GM18520 (cell line): ENCODE measurements around the gene CNKSR3.

Experiments
- ATAC-seq: cut with Tn5 transposase; IDR thresholded peaks from one replicate; pipeline ENCODE4 v1.9.1; 2021; ENCODE audit not compliant: unreplicated experiment

Gene CNKSR3

DNA sequence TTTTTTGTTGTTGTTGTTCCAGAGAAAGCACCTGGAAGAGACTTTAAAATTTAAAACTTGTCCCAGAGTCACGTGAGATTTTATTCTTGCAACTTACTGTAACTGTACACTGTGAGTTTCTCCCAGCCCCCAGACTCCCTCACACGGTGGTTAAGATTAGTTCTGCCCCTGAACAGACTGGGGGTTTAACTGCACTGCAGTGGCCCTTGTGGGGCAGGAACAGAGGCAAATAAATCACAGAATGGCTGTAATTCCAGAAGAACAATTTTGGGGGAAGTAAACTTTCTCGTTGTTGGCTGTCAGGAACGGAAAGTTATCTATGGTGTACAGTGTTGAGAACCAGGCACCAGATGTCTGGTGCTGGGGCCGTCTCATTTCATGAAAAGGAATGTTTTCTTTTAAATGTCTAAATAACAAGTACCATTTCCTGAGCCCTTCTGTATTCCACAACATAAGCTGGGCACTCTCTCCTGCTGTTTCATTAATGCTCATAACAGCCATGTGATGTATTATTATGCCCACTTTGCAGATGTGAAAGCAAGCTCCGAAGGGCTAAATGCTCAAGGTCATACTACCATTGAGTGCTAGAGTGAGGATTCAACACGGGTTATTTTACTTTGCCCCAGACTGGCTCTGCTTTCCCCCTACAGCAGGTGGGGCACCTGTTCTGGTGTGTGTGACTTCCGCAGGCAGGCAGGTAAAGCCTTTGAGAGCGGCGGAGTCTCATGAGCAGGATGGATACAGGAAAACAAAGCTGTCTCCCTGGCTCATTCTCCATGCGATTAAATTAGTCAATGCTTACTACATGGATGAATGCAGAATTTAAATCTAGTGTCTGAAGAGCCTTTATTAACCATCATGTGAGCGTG, 30.5 kb downstream of the CNKSR3 start:
- ATAC-seq, result no peak

DNA sequence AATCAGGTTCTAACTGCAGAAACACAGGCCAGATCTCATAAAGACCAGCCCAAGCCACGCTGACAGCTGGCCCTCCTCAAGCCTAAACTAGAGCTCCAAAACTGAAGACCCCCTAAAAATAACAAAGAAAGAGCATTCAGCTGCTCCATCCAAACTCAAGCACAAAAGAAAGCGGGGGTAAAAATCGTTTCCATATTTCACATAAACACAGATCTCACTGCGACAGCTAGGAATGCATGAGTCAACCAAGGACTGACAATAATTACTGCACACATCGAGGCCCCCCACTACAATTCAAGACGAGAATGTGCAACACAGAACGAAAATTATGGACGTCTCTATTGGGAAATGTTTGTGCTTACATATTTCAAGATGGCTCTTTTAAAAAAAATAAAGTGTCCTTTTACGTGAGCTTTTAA, 31.1 kb downstream of the CNKSR3 start:
- no peak for ATAC-seq

DNA sequence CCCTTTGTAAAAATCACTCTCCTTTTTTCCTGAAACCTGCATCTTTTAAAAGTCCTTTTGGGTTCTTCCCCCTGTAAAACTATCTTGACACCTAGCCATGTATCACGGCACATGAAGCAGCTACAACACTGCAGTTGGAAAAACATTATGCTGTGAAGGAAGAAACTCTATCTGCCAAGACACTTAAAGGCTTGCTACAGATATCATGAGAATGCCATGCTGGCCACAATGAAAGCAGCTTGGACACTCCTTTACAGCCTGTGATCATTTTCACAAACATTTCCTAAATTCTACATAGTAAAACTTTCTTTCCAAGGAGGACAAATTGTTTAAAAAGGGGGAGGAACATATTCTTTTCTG, 31.8 kb downstream of the CNKSR3 start:
- ATAC-seq, result no peak

DNA sequence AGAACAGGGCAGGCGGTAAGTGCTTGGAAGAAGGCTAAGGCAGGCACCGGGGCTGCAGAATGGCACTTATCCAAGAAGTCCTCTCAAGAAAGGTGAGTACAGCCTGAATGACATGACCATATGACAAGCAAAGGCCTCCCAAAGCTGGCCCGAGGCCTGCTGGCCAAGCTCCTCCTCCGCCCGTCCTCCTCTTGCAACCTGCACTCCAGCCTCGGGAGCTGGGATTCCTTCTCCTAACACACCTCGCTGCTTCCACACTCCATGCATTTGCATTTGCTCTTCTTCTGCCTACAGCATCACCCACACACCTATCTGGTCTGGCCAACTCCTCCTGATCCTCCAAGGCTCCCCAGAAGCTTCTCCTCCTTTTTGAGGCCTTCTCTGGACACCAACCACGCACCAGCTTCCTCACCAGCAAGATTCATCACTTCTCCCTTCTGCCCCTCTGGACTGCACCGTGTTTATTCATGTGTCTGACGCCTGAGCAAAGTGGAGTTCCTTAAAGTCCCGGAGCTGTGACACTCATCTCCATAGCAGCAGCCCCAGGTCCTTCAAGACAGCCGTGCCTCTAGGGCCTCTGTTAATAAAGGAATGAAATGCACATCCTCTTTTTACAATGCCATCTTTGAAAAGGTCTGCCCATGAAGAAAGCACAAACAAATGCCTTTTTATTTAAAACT, 32.3 kb downstream of the CNKSR3 start:
- ATAC-seq, result no peak

DNA sequence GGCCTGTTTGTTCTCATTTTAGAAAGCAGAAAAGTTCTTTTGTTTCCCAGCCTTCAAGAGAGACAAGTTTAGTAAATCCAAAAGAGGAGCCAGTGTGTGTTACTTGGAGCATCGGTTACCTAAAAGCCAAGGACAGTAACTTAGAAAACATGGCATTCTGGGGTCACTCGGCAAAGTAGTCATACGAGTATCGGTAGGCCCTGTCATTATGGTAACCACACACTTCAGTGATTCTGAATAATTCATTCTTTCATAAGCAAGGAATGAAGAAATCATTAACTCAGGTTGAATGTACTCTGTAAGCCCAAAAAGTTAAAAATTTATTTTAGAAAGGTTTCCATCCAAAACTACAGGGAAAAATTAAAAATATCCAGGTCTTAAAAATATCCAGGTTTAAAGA, 34.0 kb downstream of the CNKSR3 start:
- ATAC-seq, result no peak

DNA sequence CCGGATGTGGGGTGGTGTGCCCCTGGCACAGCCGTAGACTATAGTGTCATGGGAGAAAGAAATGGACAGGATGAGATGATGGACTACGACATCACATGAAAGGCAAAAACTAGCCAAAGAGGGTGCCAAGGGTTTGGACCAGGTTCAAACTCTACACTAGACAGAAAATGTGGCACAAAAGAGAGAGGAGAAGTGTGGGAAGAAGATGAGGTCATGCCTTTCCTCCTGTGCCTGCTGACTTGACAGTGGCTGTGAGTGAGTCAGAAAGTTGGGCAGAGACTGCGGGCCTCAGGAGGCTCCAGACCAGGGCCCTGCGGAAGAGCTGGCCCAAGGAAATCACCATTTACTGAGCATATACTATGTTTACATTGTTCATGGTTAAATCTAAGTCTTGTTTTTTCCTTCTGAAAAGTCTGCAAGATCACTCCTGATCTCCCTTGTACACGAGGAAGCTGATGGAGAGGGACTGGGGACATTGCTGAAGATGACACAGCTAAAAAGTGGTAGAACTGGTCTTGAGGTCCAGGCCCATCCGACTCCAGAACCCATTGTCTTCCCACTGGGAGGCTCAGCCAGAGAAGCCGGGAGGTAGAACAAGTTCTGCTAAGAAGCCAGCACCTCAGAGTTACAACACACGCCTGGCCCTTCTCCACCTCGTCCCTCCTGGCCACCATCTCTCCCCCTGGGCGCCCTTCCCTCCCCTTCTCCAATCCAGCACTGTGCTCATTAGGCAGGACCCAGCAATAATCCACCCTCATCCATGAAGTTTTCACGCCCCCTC, 35.6 kb downstream of the CNKSR3 start:
- no peak for ATAC-seq

DNA sequence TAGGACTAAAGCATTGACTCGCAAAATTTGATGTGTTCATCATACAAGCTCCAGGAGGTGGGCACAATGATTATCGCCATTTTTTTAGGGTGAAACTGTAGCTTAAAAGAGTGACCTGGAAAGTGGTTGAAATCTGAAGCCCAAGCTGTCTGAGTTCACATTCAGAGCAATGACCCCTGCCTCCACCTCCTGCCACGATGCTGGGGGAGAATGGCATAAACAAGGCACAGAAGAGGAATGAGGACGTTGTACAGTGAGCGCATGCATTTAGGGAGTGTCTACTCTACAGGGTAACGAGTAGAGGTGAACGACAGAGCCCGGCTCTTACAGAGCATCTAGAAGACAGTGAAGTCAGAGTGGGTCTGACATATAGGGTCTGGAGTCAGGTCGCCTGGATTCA, 37.2 kb downstream of the CNKSR3 start:
- ATAC-seq, result no peak

DNA sequence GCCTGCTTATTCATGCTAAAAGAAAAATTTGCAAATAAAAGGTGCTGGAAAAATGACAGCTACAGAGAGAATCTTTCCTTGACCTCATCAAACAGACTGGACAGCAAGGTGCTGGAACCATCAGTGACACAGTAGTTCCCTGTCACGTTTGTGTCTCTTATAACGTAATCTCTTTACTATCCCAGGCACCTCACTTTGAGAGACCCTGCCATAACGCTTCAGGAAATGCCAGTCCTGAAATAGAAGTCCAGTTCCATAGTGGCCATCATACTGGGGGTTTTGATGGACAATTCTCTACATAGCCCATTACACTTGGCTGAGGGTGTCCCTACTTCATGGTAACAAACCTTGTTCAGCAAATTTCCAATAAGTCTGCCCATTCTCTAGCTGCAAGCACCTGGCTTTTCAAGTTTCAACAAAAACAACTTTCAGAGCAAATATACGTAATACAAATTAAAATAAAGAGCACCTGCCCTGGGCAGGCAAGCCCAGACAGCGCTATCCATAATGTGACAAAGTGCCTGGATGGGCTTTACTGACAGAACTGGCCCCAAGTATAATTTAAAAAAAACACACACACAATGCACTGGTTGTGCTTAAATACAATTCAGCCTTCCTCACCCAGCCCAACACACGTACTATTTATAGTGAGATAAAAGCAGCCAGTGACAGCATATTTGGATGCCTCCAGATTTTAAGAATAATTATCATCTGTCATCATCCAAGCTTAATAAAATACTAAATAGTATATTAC, 38.7 kb downstream of the CNKSR3 start:
- no peak for ATAC-seq

DNA sequence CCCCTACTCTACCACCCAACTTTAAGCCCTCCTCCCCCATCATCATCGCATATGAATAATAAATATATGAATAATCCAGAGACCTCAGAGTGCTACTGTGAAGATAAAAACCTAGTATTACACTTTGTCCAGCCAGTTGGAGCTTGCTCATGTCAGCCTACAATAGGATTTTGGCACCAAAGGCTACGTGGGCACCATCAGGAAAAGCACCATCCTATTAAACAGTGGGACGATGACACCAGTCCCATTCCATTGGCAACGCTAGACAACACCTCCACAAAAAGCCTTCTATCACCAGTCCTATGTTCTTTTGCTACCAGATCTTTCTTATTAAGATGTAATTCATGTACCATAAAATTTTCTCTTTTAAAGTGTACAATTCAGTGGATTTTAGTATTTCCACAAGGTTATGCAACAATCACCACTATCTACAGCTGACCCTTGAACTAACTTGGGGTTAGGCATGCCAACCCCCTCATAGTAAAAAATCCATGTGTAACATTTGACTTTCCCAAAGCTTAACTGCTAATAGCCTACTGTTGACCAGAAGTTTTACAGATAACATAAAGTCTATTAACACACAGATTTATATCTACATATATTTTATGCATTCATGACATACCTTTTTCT, 41.1 kb downstream of the CNKSR3 start:
- ATAC-seq, result no peak

DNA sequence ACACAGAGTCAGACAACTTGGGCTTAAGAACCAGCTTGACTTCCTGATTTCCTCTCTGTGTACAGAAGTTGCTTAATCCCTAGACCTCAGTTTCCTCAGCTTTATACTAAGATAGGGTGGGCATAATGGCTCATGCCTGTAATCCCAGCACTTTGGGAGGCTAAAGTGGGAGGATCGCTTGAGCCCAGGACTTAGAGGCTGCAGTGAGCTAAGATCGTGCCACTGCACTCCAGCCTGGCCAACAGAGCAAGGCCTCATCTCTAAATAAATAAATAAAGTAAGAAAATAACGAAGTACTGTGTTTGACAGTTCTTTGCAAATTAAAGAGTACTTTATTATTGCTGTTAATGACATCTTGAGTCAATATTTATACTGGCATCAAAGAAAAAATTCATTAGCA, 41.7 kb downstream of the CNKSR3 start:
- no peak for ATAC-seq

DNA sequence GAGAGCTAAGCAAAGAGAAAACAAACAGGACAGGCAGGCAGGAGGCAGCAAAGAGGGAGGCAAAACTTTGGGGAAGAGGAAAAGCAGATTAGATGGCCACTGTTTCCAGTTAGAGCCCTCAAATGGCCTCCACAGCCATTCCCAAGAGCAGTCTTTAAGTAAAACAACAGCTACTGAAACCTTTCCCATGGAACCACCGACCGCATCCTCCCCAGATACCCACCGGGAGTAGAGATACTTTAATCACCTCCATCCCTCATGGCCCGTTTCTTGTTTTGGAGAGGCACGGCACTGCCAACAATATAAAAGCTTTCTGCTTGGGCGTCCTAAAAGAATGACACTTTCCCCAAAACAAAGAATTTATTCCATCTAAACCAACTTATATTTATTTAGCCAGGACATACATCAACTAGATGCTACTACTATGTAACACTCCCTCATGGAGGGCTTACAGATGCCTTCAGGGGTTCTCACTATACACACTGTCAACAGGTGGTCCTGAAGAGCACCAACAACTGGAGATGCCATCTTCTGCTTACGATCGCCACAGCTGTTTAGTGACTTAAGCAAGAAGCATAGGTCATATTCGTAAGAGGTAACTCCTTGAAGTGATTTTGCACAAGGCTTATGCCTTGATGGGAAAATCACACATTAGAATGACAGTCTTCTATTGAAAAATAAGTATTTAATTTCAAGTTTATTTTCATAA, 43.4 kb downstream of the CNKSR3 start:
- no peak for ATAC-seq

DNA sequence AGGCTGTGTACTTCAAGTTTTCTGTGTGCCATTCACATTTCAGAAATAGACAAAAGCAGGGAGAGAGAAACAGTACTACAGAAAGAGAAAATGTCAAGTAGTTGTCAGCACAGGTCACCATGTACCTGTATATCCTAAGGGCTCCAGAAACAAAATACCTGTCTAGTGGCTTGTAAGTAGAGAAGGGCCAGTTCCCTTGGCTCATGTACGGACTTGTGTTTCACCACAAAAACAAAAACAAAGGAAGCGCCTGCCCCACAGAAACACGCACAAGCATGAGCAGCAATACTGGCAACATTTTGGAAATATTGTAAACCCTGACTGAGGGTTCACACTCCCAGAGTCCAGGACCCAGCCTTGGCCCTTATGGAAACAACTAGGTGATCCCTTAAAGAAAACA, 44.3 kb downstream of the CNKSR3 start:
- ATAC-seq, result no peak

DNA sequence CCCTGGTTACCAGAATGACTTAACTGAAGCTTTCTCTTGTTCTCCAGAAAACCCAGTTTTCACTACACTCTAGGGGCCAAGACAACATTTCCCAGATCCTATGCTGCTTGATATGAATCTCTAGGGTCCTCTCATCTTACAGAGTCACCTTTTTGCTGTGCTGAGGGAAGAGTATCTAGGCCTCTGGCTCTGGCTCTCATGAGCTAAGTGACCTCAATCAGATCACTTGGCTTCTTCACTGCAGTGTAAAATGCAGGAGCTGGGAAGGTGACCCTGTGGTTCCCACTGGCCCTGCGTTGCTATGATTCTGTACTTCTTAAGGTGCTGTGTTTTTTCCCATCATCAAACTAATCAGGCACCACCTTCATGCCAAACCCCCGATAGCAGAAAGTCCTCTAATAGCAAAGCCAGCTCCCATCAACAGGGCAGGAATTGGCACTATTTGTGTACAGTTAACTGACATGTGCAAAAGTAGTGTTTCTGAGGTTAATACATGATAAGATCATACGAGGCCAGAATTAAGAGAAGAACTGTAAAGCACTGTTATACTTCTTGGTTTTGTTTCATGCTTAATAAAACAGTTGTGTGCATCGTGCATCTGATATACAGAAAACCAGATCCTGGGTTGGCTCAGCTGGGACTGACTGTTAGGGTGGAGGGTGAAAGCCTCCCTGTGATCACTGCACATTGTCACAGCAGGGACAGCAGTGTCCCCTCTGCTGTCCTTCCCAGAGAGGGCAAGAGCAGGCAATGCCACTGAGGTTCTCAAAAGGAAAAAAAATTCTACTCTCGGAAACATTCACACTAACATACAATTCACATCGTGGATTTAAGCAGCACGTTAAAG, 46.7 kb downstream of the CNKSR3 start:
- no peak for ATAC-seq

DNA sequence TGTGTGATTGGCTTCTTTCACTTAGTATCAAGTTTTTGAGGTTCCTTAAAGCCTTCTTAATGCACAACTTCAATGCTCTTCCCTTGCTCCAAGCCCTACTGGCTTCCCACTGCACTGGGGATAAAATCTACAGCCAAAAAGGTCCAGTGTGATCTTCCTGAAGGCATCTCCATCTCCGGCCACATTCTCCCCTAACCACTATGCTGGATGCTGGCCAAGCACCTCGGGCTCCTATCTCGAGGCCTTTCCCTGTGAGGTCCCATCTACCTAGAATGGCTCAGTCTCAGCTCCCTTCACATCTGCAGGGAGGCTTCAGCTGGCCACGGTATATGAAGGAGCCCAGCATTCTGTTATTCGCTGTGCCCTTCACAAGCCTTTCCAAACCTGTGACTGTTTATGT, 48.1 kb downstream of the CNKSR3 start:
- ATAC-seq, result no peak

DNA sequence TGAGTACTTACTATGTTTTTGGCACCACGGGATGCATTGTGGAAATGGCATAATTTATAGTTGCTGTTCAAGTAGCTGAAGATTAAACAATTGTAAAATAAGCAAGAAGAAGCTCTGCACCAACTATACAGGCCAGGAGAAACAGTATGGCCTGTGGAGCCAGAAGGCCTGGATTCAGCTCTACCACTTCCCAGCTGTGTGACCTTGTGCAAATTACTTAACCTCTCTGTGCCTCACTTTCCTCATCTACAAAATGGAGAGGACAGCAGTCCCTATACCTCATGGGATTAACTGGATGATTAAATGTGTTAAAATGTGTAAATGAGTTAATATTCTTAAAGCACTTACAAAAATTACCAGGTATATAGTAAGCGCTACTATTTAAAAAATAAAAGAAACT, 49.1 kb downstream of the CNKSR3 start:
- no peak for ATAC-seq

DNA sequence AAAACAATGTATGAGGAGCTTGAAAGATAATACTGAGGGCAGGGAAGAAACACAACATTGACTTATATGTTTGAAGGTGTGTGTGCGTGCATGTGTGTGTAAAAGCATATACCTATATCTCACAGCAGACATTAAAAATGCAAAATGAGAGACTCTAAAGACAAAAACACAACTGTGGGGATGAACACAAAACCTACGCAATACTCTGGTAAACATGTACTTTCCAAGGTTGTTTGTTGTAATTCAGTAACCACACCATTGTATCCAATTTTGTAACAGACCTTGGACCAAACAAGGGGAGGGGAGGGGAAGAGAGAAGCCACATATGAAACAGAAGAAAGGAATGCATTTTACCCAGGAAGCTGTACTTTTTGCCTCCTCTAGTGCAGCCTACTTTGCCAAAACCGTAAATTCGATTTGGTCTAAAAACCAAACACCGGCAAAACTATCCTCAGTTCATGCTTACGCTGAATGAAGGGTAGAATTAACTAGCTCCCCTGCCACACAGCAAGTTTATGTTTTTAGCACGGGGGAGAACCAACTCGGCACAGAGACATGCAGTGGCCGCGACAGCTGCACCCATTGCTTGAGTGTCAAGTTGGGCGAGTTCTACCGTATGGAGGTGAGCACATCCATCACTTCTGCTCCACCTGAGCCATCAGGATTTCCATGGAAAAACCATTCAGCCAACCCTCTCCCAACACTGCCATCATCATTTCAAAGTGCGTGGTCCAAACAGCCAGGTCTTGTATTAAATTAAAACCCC, 50.0 kb downstream of the CNKSR3 start:
- no peak for ATAC-seq

DNA sequence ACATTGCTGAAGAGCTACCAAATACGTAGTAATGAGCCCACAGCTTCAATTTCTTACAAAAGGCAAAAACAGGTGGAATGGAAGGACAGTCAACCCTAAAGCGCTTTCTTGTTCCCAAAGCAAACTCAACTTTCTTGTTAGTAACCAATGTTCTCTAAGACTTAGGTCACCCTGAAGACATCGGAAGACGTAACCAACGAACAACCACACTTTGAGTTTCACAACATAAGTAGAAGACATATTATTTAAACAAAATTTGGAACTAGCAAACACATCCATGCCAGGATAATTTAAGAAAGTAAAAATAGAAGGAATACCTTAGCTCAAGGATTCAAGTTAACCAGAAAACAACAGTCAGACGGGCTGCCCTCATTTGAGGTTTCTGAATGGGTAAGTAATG, 51.0 kb downstream of the CNKSR3 start:
- ATAC-seq, result no peak
